DND-41 (cell line): ENCODE results near the gene CDH19.

Experiments used
- ATAC-seq: fragments of 200-7000 bp; cut with Tn5 transposase; 3 replicates; pipeline ENCODE4 v1.9.1; 2021; ENCODE audit warnings: low read depth; ENCODE audit not compliant: insufficient read depth
- DNase-seq: peaks from one replicate; pipeline ENCODE4 v3.0.0-alpha.2; 2020
- H2AFZ ChIP-seq: 2 replicates; pipeline ENCODE4 v1.6.0; 2012; ENCODE audit warnings: low read depth, low read length
- H3K27ac ChIP-seq: 2 replicates; pipeline ENCODE4 v1.5.1; 2012; ENCODE audit warnings: low read length, inconsistent platforms
- H3K27me3 ChIP-seq: fragments of 200-600 bp; sonication (generic); 2 replicates; pipeline ENCODE4 v1.6.0; 2012; ENCODE audit warnings: low read length, mild to moderate bottlenecking, inconsistent platforms; ENCODE audit not compliant: insufficient read depth, poor library complexity
- H3K36me3 ChIP-seq: 2 replicates; pipeline ENCODE4 v1.5.1; 2012; ENCODE audit warnings: low read length, inconsistent platforms; ENCODE audit not compliant: insufficient read depth
- H3K4me1 ChIP-seq: 2 replicates; pipeline ENCODE4 v1.5.1; 2012; ENCODE audit warnings: mild to moderate bottlenecking, low read length; ENCODE audit not compliant: insufficient read depth
- H3K4me2 ChIP-seq: 2 replicates; pipeline ENCODE4 v1.6.0; 2012; ENCODE audit warnings: mild to moderate bottlenecking, moderate library complexity, low read length, inconsistent platforms; ENCODE audit not compliant: insufficient read depth
- H3K4me3 ChIP-seq, 2 experiments: fragments of 200-600 bp in 1 of 2; shearing (Covaris generic) in 1 of 2; 2 replicates each; pipeline ENCODE4 v1.5.1; 2012 to 2016; ENCODE audit warnings: inconsistent platforms in 2 of 2, low read length in 2 of 2, mild to moderate bottlenecking in 2 of 2, low read depth in 1 of 2, moderate library complexity in 1 of 2
- H3K79me2 ChIP-seq: 2 replicates; pipeline ENCODE4 v1.6.0; 2012; ENCODE audit warnings: low read length, inconsistent platforms; ENCODE audit not compliant: insufficient read depth
- H3K9ac ChIP-seq: 2 replicates; pipeline ENCODE4 v1.6.0; 2012; ENCODE audit warnings: low read depth, mild to moderate bottlenecking, inconsistent platforms, low read length, moderate library complexity
- H3K9me3 ChIP-seq: 2 replicates; pipeline ENCODE4 v1.5.1; 2012; ENCODE audit warnings: low read length, moderate library complexity, mild to moderate bottlenecking, inconsistent platforms; ENCODE audit not compliant: insufficient read depth, severe bottlenecking
- H4K20me1 ChIP-seq: 2 replicates; pipeline ENCODE4 v1.6.0; 2012; ENCODE audit warnings: low read length; ENCODE audit not compliant: insufficient read depth
- CTCF ChIP-seq: IDR thresholded peaks from 2 replicates; pipeline ENCODE4 v1.5.1; 2012; ENCODE audit warnings: borderline replicate concordance, low read length, moderate library complexity, mild to moderate bottlenecking; ENCODE audit not compliant: poor library complexity, severe bottlenecking; ENCODE audit errors: extremely low read depth
- EZH2 ChIP-seq: IDR thresholded peaks from 3 replicates; pipeline ENCODE4 v1.6.1; 2012; ENCODE audit warnings: borderline replicate concordance, low read depth, mild to moderate bottlenecking, moderate library complexity, low read length, inconsistent platforms; ENCODE audit not compliant: severe bottlenecking

The CDH19 gene

GRCh38 chr18:66566616-66567015 lies 37.3 kb downstream of the CDH19 start:
- Histone ChIP-seq H3K9me3 (no peaks in the 10 kb centered on the region), H4K20me1 (no peaks in the 10 kb centered on the region), H3K4me2 (no peak overlapping the region), H3K27me3 (no peaks in the 10 kb centered on the region), H3K4me3 (no peak overlapping the region), H2AFZ (no peak overlapping the region), H3K79me2 (no peaks in the 10 kb centered on the region), H3K4me1 (no peaks in the 10 kb centered on the region), H3K27ac (no peak overlapping the region), H3K9ac (no peak overlapping the region), H3K36me3 (no peaks in the 10 kb centered on the region)
- DNase-seq (no peak), ATAC-seq (no peak)
- TF ChIP-seq CTCF = no peak
- TF ChIP-seq EZH2 = no peak

GRCh38 chr18:66564236-66564635 lies 39.7 kb downstream of the CDH19 start:
- H3K27me3 ChIP-seq = no peaks in the 10 kb centered on the region
- no peak overlapping the region for H2AFZ ChIP-seq
- TF ChIP-seq CTCF = no peak
- no peaks in the 10 kb centered on the region for H3K79me2 ChIP-seq
- H3K27ac ChIP-seq = no peak overlapping the region
- no peaks in the 10 kb centered on the region for H3K9me3 ChIP-seq
- H3K4me1 ChIP-seq = no peaks in the 10 kb centered on the region
- DNase-seq (no peak), ATAC-seq (no peak)
- no peaks in the 10 kb centered on the region for H3K36me3 ChIP-seq
- H3K4me2 ChIP-seq = no peak overlapping the region
- no peaks in the 10 kb centered on the region for H4K20me1 ChIP-seq
- no peak overlapping the region for H3K9ac ChIP-seq
- no peak overlapping the region for H3K4me3 ChIP-seq

GRCh38 chr18:66562279-66562678 lies 41.6 kb downstream of the CDH19 start:
- Histone ChIP-seq H3K4me3 (no peak overlapping the region), H3K9ac (no peak overlapping the region), H3K9me3 (no peaks in the 10 kb centered on the region), H2AFZ (no peak overlapping the region), H4K20me1 (no peaks in the 10 kb centered on the region), H3K79me2 (no peaks in the 10 kb centered on the region), H3K4me1 (no peaks in the 10 kb centered on the region), H3K27me3 (no peaks in the 10 kb centered on the region), H3K4me2 (no peak overlapping the region), H3K36me3 (no peaks in the 10 kb centered on the region), H3K27ac (no peak overlapping the region)
- ATAC-seq (no peak), DNase-seq (no peak)
- TF ChIP-seq CTCF = no peak
- no peak for TF ChIP-seq EZH2

- Histone ChIP-seq H3K79me2 (no peaks in the 10 kb centered on the region), H3K9me3 (no peaks in the 10 kb centered on the region), H3K27me3 (no peaks in the 10 kb centered on the region), H3K4me1 (no peaks in the 10 kb centered on the region), H3K4me3 (no peak overlapping the region), H3K36me3 (no peaks in the 10 kb centered on the region), H3K27ac (no peak overlapping the region), H2AFZ (no peak overlapping the region), H3K4me2 (no peak overlapping the region), H4K20me1 (no peaks in the 10 kb centered on the region), H3K9ac (no peak overlapping the region)
- ATAC-seq (no peak), DNase-seq (no peak)
- TF ChIP-seq EZH2 = no peak
- peak; percentile 4 for TF ChIP-seq CTCF
Measured at GRCh38 chr18:66560094-66560493, 43.8 kb downstream of the CDH19 start.
